Kidney tubule cell (primary cell): Measurements from ENCODE around the gene NFS1.
A peak's percentile ranks its signal among the peaks of the same experiment; 100 is the strongest.
"Not testable (repeated sequence)": the region's sequence is repeated elsewhere in the genome, so short reads cannot be mapped to it uniquely, and the experiment has no call there.

Experiments used
- DNase-seq: peaks from one replicate; pipeline ENCODE4 v3.0.0-alpha.2; 2018; ENCODE audit warnings: low spot score

The NFS1 gene

GRCh38 chr20:35699127-35699956 is at the start of gene NFS1, which contains the start of gene ROMO1:
Gene NFS1, minus strand, starts transcription at chr20:35699352. Its CDS starts 64 bp downstream, at chr20:35699288.
Gene ROMO1, plus strand, starts transcription at chr20:35699405. Its CDS starts 228 bp downstream, at chr20:35699633.
- peak; percentile 86 for DNase-seq

GRCh38 chr20:35744492-35744841 is 45.3 kb upstream of the NFS1 start:
- DNase-seq, result not testable (repeated sequence)

- DNase-seq, result no peak
Observed at GRCh38 chr20:35743693-35744491, 44.7 kb upstream of the NFS1 start.

- DNase-seq, result peak; percentile 42
Observed at GRCh38 chr20:35742741-35743523, 43.8 kb upstream of the NFS1 start.

GRCh38 chr20:35741892-35742740 is 43.0 kb upstream of the NFS1 start, which contains the start of gene RBM39:
Gene RBM39, minus strand, starts transcription at chr20:35742260. Its CDS starts 1,386 bp downstream, at chr20:35740874.
- peak; percentile 100 for DNase-seq

- DNase-seq, result peak; percentile 47
Observed at GRCh38 chr20:35739294-35740163, 40.4 kb upstream of the NFS1 start.

GRCh38 chr20:35738410-35739179 is 39.4 kb upstream of the NFS1 start:
- no peak for DNase-seq

- DNase-seq, result no peak
Observed at GRCh38 chr20:35737865-35738333, 38.7 kb upstream of the NFS1 start.

GRCh38 chr20:35735826-35736470 is 36.8 kb upstream of the NFS1 start:
- no peak for DNase-seq

- DNase-seq, result no peak
Observed at GRCh38 chr20:35734777-35735649, 35.9 kb upstream of the NFS1 start.

- DNase-seq, result no peak
Observed at GRCh38 chr20:35734374-35734773, 35.2 kb upstream of the NFS1 start.

GRCh38 chr20:35732644-35732982 is 33.5 kb upstream of the NFS1 start:
- no peak for DNase-seq

- no peak for DNase-seq
Observed at GRCh38 chr20:35731862-35732643, 32.9 kb upstream of the NFS1 start.

- no peak for DNase-seq
Observed at GRCh38 chr20:35731469-35731788, 32.3 kb upstream of the NFS1 start.

- no peak for DNase-seq
Observed at GRCh38 chr20:35730583-35731468, 31.7 kb upstream of the NFS1 start.
